Colon (tissue), 2 donors: ENCODE data around the gene ALG11.
"Not testable (repeated sequence)": the region's sequence is repeated elsewhere in the genome, so short reads cannot be mapped to it uniquely, and the experiment has no call there.

Experiments
- FAIRE-seq: peaks from 2 replicates; lab custom pipeline; 2012; peaks lifted over from hg19 to GRCh38; lab: Jason Lieb, UNC
- donor health status: control.
- donor health status: control.

ALG11 gene

DNA sequence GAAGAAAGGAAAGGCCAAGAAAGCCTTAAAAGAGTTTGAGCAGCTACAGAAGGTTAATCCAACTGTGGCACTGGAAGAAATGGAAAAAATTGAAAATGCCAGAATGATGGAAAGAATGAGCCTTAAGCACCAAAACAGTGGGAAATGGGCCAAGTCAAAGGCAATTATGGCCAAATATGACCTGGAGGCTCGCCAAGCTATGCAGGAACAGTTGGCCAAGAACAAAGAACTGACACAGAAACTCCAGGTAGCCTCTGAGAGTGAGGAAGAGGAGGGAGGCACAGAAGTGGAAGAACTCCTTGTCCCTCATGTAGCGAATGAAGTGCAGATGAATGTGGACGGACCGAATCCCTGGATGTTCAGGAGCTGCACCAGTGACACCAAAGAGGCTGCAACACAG, 17.4 kb downstream of the ALG11 start:
- FAIRE-seq: no peak

DNA sequence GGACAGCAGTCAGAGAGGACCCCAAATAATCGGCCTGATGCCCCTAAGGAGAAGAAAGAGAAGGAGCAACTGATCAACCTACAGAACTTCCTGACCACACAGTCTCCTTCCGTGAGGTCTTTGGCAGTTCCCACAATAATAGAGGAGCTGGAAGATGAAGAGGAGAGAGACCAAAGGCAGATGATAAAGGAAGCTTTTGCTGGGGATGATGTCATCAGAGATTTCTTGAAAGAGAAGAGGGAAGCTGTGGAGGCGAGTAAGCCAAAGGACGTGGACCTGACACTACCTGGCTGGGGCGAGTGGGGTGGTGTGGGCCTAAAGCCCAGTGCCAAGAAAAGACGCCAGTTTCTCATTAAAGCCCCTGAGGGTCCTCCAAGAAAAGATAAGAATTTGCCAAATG, 18.2 kb downstream of the ALG11 start:
- not testable (repeated sequence) for FAIRE-seq

DNA sequence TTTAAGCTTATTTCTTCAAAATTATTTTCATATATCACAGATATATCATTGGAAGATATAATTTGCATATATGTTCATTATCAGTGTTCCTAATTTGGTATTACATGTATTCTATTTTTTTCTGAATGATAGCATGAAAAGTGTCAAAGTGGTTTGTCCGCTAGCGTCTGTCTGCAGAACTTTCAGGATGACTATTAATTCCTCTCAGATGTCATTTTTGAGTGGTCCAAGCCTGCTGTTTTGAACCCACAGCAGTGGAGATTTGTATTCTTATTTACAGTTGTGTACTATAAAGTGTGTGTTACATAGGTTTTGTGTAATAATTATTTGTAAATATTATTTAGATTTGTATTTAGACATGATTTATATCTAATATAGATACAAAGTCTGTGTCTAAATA, 20.8 kb downstream of the ALG11 start:
- no peak for FAIRE-seq

DNA sequence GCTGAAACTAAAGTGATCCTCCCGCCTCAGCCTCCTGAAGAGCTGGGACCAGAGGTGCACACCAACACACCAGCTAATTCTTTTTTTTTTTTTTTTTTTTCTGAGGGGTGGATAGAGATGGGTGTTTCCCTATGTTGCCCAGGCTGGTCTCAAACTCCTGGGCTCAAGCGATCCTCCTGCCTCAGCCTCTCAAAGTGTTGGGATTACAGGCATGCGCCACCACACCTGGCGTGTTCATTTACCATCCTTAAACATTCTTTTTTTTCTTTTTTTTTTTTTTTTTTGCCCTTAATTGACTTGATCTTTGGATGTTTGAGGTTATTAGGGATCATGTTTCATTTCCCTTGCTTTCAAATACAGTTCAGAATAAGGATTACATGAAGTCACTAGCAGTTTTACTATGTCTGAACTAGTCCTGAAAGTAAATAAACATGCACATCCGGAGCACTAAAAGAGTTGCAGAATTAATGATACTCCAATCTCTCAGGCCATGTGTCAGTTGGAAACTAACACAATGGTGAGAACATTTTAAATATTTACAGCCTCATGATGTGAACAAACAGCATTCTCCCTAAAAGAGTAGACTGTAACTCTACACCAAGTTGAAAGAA, 22.5 kb downstream of the ALG11 start:
- FAIRE-seq: no peak

DNA sequence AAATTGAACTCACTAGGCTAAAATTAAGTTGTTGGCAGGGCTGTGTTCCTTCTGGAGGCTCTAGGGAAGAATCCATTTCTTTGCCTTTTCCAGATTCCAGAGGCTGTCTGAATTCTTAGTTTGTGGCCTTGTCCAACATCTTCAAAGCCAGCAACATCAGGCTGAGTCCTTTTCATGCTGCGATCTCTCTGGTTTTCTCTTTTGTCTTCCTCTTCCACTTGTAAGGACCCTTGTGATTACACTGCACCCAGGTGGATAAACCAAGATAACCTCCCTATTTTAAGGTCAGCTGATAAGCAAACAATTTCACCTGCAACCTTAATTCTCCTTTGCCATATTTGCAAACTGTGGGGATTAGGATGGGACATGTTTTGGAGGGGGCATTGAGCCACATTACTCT, 23.8 kb downstream of the ALG11 start:
- no peak for FAIRE-seq

DNA sequence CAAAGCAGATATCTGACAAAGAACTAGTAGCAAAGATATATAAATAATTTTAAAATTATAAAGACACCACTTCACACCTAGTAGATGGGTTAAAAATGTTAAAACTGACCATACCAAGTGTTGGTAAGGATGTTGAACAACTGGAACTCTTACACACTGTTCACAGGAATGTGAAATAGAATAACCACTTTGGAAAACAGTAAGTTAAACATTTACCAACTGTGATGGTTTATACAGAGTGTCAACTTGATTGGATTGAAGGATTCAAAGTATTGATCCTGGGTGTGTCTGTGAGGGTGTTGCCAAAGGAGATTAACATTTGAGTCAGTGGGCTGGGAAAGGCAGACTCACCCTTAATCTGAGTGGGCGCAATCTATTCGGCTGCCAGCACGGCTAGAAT, 31.5 kb downstream of the ALG11 start:
- no peak for FAIRE-seq

DNA sequence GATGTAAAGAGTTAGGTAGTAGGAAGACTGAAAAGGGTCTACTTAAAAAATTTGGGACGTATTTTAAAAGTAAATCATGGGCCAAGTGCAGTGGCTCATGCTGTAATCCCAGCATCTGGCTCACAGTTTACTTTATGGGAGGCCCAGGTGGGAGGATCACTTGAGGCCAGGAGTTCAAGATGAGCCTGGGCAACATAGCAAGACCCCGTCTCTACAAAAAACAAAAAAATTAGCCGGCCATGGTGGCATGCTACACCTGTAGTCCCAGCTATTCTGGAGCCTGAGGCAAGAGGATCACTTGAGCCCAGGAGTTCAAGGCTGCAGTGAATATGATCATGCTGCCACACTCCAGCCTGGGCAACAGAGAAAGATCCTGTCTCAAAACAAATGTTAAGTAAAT, 35.3 kb downstream of the ALG11 start:
- FAIRE-seq: no peak

DNA sequence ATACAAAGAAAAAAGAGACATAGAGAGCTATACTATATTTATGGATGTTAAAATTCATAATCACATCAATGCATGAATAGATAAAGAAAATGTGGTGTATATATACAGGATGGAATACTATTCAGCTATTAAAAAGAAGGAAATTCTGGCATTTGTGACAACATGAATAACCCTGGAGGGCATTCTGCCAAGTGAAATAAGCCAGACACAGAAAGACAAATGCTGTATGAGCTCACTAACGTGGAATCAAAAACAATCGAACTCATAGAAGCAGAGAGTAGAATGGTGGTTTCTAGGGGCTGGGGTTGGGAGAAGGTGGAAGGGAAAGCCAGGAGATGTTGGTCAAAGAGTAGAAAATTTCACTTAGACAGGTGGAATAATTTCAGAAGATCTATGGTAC, 36.3 kb downstream of the ALG11 start:
- FAIRE-seq: no peak

DNA sequence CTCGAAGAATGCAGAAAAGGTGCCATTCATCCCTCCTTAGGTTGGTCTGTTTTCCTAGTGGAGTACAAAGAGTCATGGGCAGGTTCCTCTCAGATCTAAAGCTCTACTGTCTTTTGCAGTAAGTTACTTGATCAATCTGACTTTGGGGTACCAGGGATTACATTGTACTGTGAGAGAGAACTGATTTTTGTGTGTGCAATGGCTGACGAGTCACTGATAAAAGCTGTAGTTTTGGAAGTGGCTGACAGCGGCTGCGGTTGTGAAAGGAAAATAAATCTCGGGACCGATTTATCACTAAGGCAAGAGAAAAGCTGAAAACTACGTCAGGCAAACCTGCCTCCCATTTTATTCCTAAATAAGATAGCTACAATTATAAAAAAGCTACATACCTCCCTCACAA, 39.2 kb downstream of the ALG11 start:
- no peak for FAIRE-seq

DNA sequence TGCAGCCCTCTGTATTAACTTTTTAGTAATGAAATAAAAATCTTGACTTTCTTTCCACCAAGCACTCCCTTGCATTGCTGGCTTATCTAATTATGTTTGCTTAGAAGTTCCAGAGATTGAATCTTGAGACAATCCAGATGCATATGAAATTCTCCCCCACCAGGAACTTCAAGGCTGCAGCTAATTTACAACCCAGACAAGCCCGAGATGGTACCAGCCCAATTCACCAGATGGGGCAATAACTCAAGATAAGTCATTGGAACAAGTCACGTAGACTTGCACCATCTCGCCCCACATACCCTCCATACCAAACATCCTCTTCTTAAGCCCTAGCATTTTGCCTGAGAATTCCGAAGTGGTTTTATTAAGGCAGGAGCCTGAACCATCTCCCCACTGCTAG, 41.3 kb downstream of the ALG11 start:
- FAIRE-seq: no peak

DNA sequence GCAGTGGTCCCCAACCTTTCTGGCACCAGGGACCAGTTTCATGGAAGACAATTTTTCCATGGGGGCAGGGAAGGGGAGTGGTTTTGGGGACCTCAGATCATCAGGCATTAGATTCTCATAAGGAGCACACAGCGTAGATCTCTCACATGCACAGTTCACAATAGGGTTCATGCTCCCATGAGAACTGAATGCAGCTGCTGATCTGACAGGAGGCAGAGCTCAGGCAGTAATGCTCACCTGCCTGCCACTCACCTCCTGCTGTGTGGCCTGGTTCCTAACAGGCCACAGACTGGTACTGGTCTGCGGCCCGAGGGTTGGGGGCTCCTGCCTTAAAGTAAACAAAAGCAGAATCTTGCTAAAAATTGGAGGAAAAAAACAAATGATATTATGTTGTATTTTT, 48.9 kb downstream of the ALG11 start:
- FAIRE-seq: not testable (repeated sequence)

DNA sequence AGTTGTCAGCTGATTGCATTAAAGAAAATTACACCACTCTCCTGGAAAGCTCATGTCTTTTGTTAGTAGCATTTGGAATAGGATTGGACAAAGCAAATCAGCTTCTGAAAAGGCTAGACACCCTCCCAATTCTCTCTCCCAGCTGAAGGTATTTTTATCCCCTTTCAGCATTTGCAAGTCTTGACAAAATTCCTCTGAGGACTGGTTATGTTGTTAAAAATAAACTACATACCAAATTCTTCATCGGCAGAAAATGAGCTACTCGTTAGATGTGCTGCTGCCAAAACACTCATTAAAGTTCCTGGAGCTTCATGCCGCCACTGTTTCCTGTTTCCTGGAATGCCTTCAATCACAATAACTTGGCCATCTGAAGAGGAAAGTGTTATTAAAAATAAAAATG, 49.4 kb downstream of the ALG11 start:
- no peak for FAIRE-seq

DNA sequence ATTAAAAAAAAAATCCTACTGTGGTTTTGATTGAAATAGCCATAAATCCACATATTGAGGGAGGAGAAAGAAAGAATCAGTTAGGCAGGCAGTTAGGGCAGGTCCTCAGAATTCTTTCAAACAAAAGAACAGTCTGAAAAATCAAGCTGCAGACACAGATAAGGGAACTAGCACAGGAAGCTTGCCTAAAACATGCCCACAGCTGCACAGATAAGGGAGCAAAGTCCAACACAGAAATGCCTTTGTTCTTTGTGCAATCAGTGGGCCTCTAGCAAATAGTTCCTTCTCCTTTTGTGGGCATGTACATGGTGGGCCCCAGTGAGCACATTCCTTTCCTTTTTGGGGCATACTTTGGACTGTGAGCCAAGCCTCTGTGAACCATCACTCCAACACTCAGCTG, 55.0 kb downstream of the ALG11 start:
- no peak for FAIRE-seq

DNA sequence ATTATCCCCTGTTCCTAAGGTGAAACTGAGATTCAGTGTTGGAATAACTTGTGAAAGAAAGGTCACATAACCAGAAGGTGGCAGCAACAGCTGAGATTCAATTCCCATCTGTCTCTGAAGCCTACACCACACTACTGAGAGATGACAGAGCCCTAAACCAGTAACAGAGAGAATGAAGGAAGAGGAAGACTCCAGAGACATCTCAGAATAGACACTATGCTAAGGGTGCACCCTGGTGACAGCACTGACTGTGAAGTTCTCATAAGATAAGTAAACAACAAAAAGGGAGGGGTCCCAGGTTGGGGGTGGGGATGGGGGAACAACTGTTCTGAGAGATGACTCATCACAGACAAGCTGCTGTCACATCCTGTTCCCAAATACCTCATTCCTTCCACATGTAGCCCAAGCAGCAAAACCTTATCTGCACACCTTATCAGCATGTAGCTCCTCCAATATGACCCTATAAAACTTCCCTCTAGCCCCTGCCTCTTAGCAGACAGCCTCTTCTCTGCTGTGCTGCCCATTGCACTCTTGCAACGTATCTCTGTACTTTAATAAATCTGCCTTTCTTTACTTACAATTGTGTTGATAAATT, 58.8 kb downstream of the ALG11 start:
- no peak for FAIRE-seq
